OCI-LY1 (cell line): ENCODE data around the gene NUDC.

Experiments used
- H2AFZ ChIP-seq: fragments of 200-600 bp; sonication (generic), shearing (Covaris generic); 2 replicates; pipeline ENCODE4 v1.6.0; 2014; ENCODE audit warnings: antibody characterized with exemption, mild to moderate bottlenecking, low read length
- H3F3A ChIP-seq: fragments of 200-600 bp; sonication (generic), shearing (Covaris generic); 2 replicates; pipeline ENCODE4 v1.6.0; 2014; ENCODE audit warnings: mild to moderate bottlenecking, antibody characterized with exemption, low read length, moderate library complexity; ENCODE audit not compliant: insufficient read depth
- H3K27ac ChIP-seq: fragments of 200-600 bp; sonication (generic); 2 replicates; pipeline ENCODE4 v1.5.1; 2014; ENCODE audit warnings: low read length, mixed run types, mild to moderate bottlenecking, low read depth; ENCODE audit not compliant: poor library complexity, severe bottlenecking
- H3K27me3 ChIP-seq: fragments of 200-600 bp; sonication (generic); 2 replicates; pipeline ENCODE4 v1.6.0; 2014; ENCODE audit warnings: antibody characterized with exemption, mild to moderate bottlenecking, low read length, moderate library complexity; ENCODE audit not compliant: insufficient read depth
- H3K36me3 ChIP-seq: fragments of 200-600 bp; sonication (generic); 2 replicates; pipeline ENCODE4 v1.6.1; 2014; ENCODE audit warnings: mild to moderate bottlenecking, antibody characterized with exemption, low read length, moderate library complexity, mixed read lengths; ENCODE audit not compliant: insufficient read depth
- H3K4me1 ChIP-seq: fragments of 200-600 bp; sonication (generic); 2 replicates; pipeline ENCODE4 v1.5.1; 2014; ENCODE audit warnings: mild to moderate bottlenecking, low read length, moderate library complexity; ENCODE audit not compliant: insufficient read depth, severe bottlenecking
- H3K4me2 ChIP-seq: fragments of 200-600 bp; sonication (generic), shearing (Covaris generic); 2 replicates; pipeline ENCODE4 v1.6.1; 2014; ENCODE audit warnings: low read length
- H3K4me3 ChIP-seq: fragments of 200-600 bp; sonication (generic); 2 replicates; pipeline ENCODE4 v1.5.1; 2014; ENCODE audit warnings: low read length, low read depth, mild to moderate bottlenecking, mixed read lengths; ENCODE audit not compliant: poor library complexity, severe bottlenecking
- H3K79me2 ChIP-seq: fragments of 200-600 bp; shearing (Covaris generic); 2 replicates; pipeline ENCODE4 v1.6.1; 2016; ENCODE audit warnings: mixed run types, low read length, mixed read lengths; ENCODE audit not compliant: insufficient read depth
- H3K9ac ChIP-seq: fragments of 200-600 bp; sonication (generic), shearing (Covaris generic); 2 replicates; pipeline ENCODE4 v1.6.1; 2014; ENCODE audit warnings: mild to moderate bottlenecking, low read length, mixed read lengths
- H3K9me2 ChIP-seq: fragments of 200-600 bp; sonication (generic), shearing (Covaris generic); 2 replicates; pipeline ENCODE4 v1.6.1; 2014; ENCODE audit warnings: low read depth, mild to moderate bottlenecking, low read length, mixed read lengths
- H3K9me3 ChIP-seq: fragments of 200-600 bp; shearing (Covaris generic); 2 replicates; pipeline ENCODE4 v1.6.1; 2014; ENCODE audit warnings: low read length, mixed read lengths
- H4K20me1 ChIP-seq: fragments of 200-600 bp; sonication (generic), shearing (Covaris generic); 2 replicates; pipeline ENCODE4 v1.6.0; 2016; ENCODE audit warnings: mild to moderate bottlenecking, low read length; ENCODE audit not compliant: insufficient read depth
- CTCF ChIP-seq: fragments of 200-600 bp; sonication (generic), shearing (Covaris generic); IDR thresholded peaks from 2 replicates; pipeline ENCODE4 v1.5.1; 2017; ENCODE audit warnings: mild to moderate bottlenecking, antibody characterized with exemption, low read length, moderate library complexity, mixed read lengths
- EZH2 ChIP-seq: fragments of 200-600 bp; sonication (generic), shearing (Covaris generic); IDR thresholded peaks from 2 replicates; pipeline ENCODE4 v1.8.0; 2017; ENCODE audit warnings: borderline replicate concordance, mixed run types, mild to moderate bottlenecking, antibody characterized with exemption, low read length, moderate library complexity, mixed read lengths

NUDC gene

GRCh38 chr1:26909951-26910342 is 11.6 kb upstream of the NUDC start:
- H3K4me3 ChIP-seq = no peak overlapping the region
- H3K27ac ChIP-seq = no peak overlapping the region
- H3K36me3 ChIP-seq = no peaks in the 10 kb centered on the region
- no peak overlapping the region for H3K4me2 ChIP-seq
- no peaks in the 10 kb centered on the region for H3K4me1 ChIP-seq
- H3K9me2 ChIP-seq = no peaks in the 10 kb centered on the region
- no peaks in the 10 kb centered on the region for H3K79me2 ChIP-seq
- TF ChIP-seq EZH2 (no peak), CTCF (no peak)
- no peak overlapping the region for H3K9ac ChIP-seq
- H4K20me1 ChIP-seq = no peaks in the 10 kb centered on the region
- H3K9me3 ChIP-seq = no peaks in the 10 kb centered on the region
- H2AFZ ChIP-seq = no peak overlapping the region
- H3K27me3 ChIP-seq = peaks cover 3% of the 10 kb centered on the region; the same call in 1 of the 2 replicates
- no peaks in the 10 kb centered on the region for H3F3A ChIP-seq

GRCh38 chr1:26910343-26911160 is 11.0 kb upstream of the NUDC start:
- no peaks in the 10 kb centered on the region for H3K4me1 ChIP-seq
- H3K9ac ChIP-seq = no peak overlapping the region
- H3K9me2 ChIP-seq = no peaks in the 10 kb centered on the region
- H3F3A ChIP-seq = no peaks in the 10 kb centered on the region
- H3K4me3 ChIP-seq = no peak overlapping the region
- no peaks in the 10 kb centered on the region for H3K36me3 ChIP-seq
- peaks cover 3% of the 10 kb centered on the region; the same call in 1 of the 2 replicates for H3K27me3 ChIP-seq
- H3K27ac ChIP-seq = no peak overlapping the region
- H3K79me2 ChIP-seq = no peaks in the 10 kb centered on the region
- no peak overlapping the region for H3K4me2 ChIP-seq
- H3K9me3 ChIP-seq = no peaks in the 10 kb centered on the region
- TF ChIP-seq EZH2 (no peak), CTCF (no peak)
- no peaks in the 10 kb centered on the region for H4K20me1 ChIP-seq
- no peak overlapping the region for H2AFZ ChIP-seq

- H2AFZ ChIP-seq = no peak overlapping the region
- no peak overlapping the region for H3K27ac ChIP-seq
- TF ChIP-seq EZH2 (no peak), CTCF (no peak)
- H3K9ac ChIP-seq = no peak overlapping the region
- H4K20me1 ChIP-seq = no peaks in the 10 kb centered on the region
- no peaks in the 10 kb centered on the region for H3K36me3 ChIP-seq
- H3K9me3 ChIP-seq = no peaks in the 10 kb centered on the region
- H3K9me2 ChIP-seq = no peaks in the 10 kb centered on the region
- H3K4me1 ChIP-seq = no peaks in the 10 kb centered on the region
- no peak overlapping the region for H3K4me2 ChIP-seq
- H3K4me3 ChIP-seq = no peak overlapping the region
- no peaks in the 10 kb centered on the region for H3F3A ChIP-seq
- H3K27me3 ChIP-seq = no peaks in the 10 kb centered on the region
- no peaks in the 10 kb centered on the region for H3K79me2 ChIP-seq
Measured at GRCh38 chr1:26911399-26912146, 10.0 kb upstream of the NUDC start.
